ENCODE measurements around the gene PCDH12.

GRCh38 chr5:141961466-141961865 lies 3.5 kb upstream of the PCDH12 start:
- no peak for TF ChIP-seq CTCF (conservative IDR thresholded peaks at IDR 0.05; ENCODE audit: low read depth, low read length)
- TF ChIP-seq EZH2 (IDR thresholded peaks at IDR 0.05; ENCODE audit: borderline replicate concordance, low read depth, low read length, poor library complexity, severe bottlenecking) = no peak

Measured in A673 (cell line).